OCI-LY3 (cell line): ENCODE measurements around the gene PARD3B.

Source experiments
- H2AFZ ChIP-seq: fragments of 200-600, 300-600 bp; shearing (Covaris generic); 2 replicates; pipeline ENCODE4 v1.6.0; 2014; ENCODE audit warnings: antibody characterized with exemption, low read depth, low read length
- H3K27ac ChIP-seq: fragments of 200-600, 300-600 bp; sonication (generic); 2 replicates; pipeline ENCODE4 v1.5.1; 2014; ENCODE audit warnings: mild to moderate bottlenecking, low read length, moderate library complexity, mixed read lengths
- H3K27me3 ChIP-seq: fragments of 200-600, 300-600 bp; sonication (generic); 2 replicates; pipeline ENCODE4 v1.6.1; 2014; ENCODE audit warnings: low read depth, low read length, mixed read lengths
- H3K36me3 ChIP-seq: fragments of 200-600, 300-600 bp; sonication (generic); replicated peaks from 2 replicates; pipeline ENCODE3; 2014; ENCODE audit warnings: low read depth, low read length, mixed read lengths
- H3K4me1 ChIP-seq: fragments of 300-600, 200-600 bp; sonication (generic); 2 replicates; pipeline ENCODE4 v1.6.1; 2014; ENCODE audit warnings: low read length, mixed read lengths
- H3K4me2 ChIP-seq: fragments of 200-600, 300-600 bp; sonication (generic); 2 replicates; pipeline ENCODE4 v1.6.1; 2014; ENCODE audit warnings: low read length, mixed read lengths
- H3K4me3 ChIP-seq: fragments of 300-600, 200-600 bp; sonication (generic); 2 replicates; pipeline ENCODE4 v1.5.1; 2014; ENCODE audit warnings: antibody characterized with exemption, mild to moderate bottlenecking, low read length, moderate library complexity
- H3K79me2 ChIP-seq: fragments of 300-600, 200-600 bp; shearing (Covaris generic); 2 replicates; pipeline ENCODE4 v1.6.1; 2014; ENCODE audit warnings: mild to moderate bottlenecking, low read length, mixed read lengths
- H3K9ac ChIP-seq: fragments of 300-600, 200-600 bp; shearing (Covaris generic); 2 replicates; pipeline ENCODE4 v1.6.0; 2014; ENCODE audit warnings: mild to moderate bottlenecking, low read length, moderate library complexity
- H3K9me3 ChIP-seq: fragments of 200-600, 300-600 bp; shearing (Covaris generic); 2 replicates; pipeline ENCODE4 v1.6.1; 2014; ENCODE audit warnings: low read length, mixed read lengths; ENCODE audit not compliant: insufficient read depth
- H4K20me1 ChIP-seq: fragments of 200-600, 300-600 bp; sonication (generic); 2 replicates; pipeline ENCODE4 v1.6.1; 2016; ENCODE audit warnings: low read length, mixed read lengths; ENCODE audit not compliant: insufficient read depth
- EZH2phosphoT487 ChIP-seq: fragments of 200-600 bp; shearing (Covaris generic); IDR thresholded peaks from 2 replicates; pipeline ENCODE4 v1.6.1; 2018; ENCODE audit warnings: antibody characterized with exemption, mixed run types, low read depth
- TF ChIP-seq, protein P1 (sequence below): fragments of 200-600, 300-600 bp; sonication (generic); IDR thresholded peaks from 2 replicates; pipeline ENCODE4 v1.5.1; 2014; ENCODE audit warnings: antibody characterized with exemption, low read length, low read depth

The PARD3B gene

GRCh38 chr2:205056151-205056561 lies 510.9 kb downstream of the PARD3B start:
- Histone ChIP-seq H4K20me1 (no peaks in the 10 kb centered on the region), H2AFZ (no peak overlapping the region), H3K4me1 (0 out of 2 replicates have a peak, but pooled peaks cover 3% of the 10 kb centered on the region), H3K9ac (no peak overlapping the region), H3K27ac (no peak overlapping the region), H3K36me3 (no peaks in the 10 kb centered on the region), H3K27me3 (no peaks in the 10 kb centered on the region), H3K9me3 (no peaks in the 10 kb centered on the region), H3K79me2 (no peaks in the 10 kb centered on the region), H3K4me2 (no peak overlapping the region), H3K4me3 (no peak overlapping the region)
- no peak for TF ChIP-seq EZH2phosphoT487
- TF ChIP-seq, protein P1, sequence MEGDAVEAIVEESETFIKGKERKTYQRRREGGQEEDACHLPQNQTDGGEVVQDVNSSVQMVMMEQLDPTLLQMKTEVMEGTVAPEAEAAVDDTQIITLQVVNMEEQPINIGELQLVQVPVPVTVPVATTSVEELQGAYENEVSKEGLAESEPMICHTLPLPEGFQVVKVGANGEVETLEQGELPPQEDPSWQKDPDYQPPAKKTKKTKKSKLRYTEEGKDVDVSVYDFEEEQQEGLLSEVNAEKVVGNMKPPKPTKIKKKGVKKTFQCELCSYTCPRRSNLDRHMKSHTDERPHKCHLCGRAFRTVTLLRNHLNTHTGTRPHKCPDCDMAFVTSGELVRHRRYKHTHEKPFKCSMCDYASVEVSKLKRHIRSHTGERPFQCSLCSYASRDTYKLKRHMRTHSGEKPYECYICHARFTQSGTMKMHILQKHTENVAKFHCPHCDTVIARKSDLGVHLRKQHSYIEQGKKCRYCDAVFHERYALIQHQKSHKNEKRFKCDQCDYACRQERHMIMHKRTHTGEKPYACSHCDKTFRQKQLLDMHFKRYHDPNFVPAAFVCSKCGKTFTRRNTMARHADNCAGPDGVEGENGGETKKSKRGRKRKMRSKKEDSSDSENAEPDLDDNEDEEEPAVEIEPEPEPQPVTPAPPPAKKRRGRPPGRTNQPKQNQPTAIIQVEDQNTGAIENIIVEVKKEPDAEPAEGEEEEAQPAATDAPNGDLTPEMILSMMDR = no peak

DNA sequence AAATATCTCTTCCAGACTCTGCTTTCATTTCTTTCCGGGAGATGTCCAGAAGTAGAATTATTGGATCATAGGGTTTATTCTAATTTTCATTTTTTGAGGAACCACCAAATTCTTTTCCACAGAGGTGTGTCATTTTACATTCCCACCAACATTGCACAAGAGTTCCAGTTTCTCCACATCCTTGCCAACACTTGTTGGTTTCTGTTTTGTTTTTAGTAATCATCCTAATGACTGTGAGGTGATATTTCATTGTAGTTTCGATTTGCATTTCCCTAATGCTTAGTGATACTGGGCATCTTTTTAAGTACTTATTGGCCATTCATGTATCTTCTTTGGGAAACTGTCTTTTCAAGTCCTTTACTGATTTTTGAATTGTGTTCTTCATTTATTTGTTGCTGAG lies 513.1 kb downstream of the PARD3B start:
- Histone ChIP-seq H4K20me1 (no peaks in the 10 kb centered on the region), H3K4me1 (no peaks in the 10 kb centered on the region), H3K4me2 (no peak overlapping the region), H3K4me3 (no peak overlapping the region), H3K27ac (no peak overlapping the region), H3K79me2 (no peaks in the 10 kb centered on the region), H3K36me3 (no peaks in the 10 kb centered on the region), H3K9ac (no peak overlapping the region), H3K27me3 (no peaks in the 10 kb centered on the region), H3K9me3 (no peaks in the 10 kb centered on the region), H2AFZ (no peak overlapping the region)
- TF ChIP-seq EZH2phosphoT487 = no peak
- TF ChIP-seq, protein P1 = no peak

- Histone ChIP-seq H2AFZ (no peak overlapping the region), H3K36me3 (no peaks in the 10 kb centered on the region), H3K4me1 (no peaks in the 10 kb centered on the region), H3K9ac (no peak overlapping the region), H3K4me2 (no peak overlapping the region), H3K27ac (no peak overlapping the region), H3K4me3 (no peak overlapping the region), H3K9me3 (no peaks in the 10 kb centered on the region), H3K79me2 (no peaks in the 10 kb centered on the region), H4K20me1 (no peaks in the 10 kb centered on the region), H3K27me3 (no peaks in the 10 kb centered on the region)
- TF ChIP-seq, protein P1 = no peak
- TF ChIP-seq EZH2phosphoT487 = no peak
Measured at GRCh38 chr2:205060269-205060668, 515.0 kb downstream of the PARD3B start.

DNA sequence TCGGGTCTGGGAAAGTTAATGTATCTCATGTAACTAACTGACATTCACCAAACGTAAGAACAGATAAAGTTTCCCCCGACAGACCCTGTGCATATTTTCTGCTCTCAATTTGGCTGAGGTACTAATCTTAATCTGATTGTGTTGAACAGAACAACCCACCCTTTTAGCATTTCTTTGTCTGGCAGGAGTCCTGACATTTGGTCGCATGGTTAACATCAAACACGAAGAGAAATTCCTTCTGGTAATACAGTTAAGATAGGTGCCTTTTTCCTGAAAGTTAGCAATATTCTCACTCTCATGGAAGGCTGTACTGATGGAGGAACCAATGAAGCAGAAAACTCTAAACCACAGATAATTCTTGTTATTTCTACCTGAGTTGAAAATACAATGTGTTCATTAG lies 520.8 kb downstream of the PARD3B start:
- H3K4me3 ChIP-seq = no peak overlapping the region

More for the DNA sequence above, 520.8 kb downstream of the PARD3B start:
- H3K9ac ChIP-seq = no peak overlapping the region
- H3K27me3 ChIP-seq = no peaks in the 10 kb centered on the region
- H3K36me3 ChIP-seq = no peaks in the 10 kb centered on the region
- TF ChIP-seq, protein P1 = no peak
- TF ChIP-seq EZH2phosphoT487 = no peak
- no peak overlapping the region for H2AFZ ChIP-seq
- no peaks in the 10 kb centered on the region for H3K79me2 ChIP-seq
- no peak overlapping the region for H3K27ac ChIP-seq
- H3K4me1 ChIP-seq = no peaks in the 10 kb centered on the region
- no peaks in the 10 kb centered on the region for H3K9me3 ChIP-seq
- H4K20me1 ChIP-seq = no peaks in the 10 kb centered on the region
- H3K4me2 ChIP-seq = no peak overlapping the region
